HepG2 (cell line): ENCODE results near the gene MPC2. TPM values are rescaled to one million over a fixed set of nuclear protein-coding genes. Genes with fewer than 3 reads are reported as not detected.

Experiments used
- BCLAF1 ChIP-seq: fragments of 450-650 bp; IDR thresholded peaks from 2 replicates; pipeline ENCODE4 v1.6.1; 2017; ENCODE audit warnings: mild to moderate bottlenecking
- E2F2 ChIP-seq: sonication (generic); formaldehyde crosslinking; IDR thresholded peaks from 2 replicates; pipeline ENCODE4 v1.4.0; 2020; ENCODE audit warnings: missing genetic modification reagents, borderline replicate concordance
- FUBP1 ChIP-seq: sonication (generic); formaldehyde crosslinking; IDR thresholded peaks from 2 replicates; pipeline ENCODE4 v1.5.1; 2020; ENCODE audit warnings: missing genetic modification reagents, mild to moderate bottlenecking, borderline replicate concordance
- GPN1 ChIP-seq: sonication (generic); formaldehyde crosslinking; IDR thresholded peaks from 2 replicates; pipeline ENCODE4 v1.5.1; 2020; ENCODE audit warnings: missing genetic modification reagents, borderline replicate concordance
- LCORL ChIP-seq, 2 experiments: fragments of 450-650 bp in 1 of 2; sonication (generic) in 1 of 2; formaldehyde crosslinking in 1 of 2; IDR thresholded peaks; 2 replicates each; pipeline versions ENCODE4 v1.5.0 to v1.6.1; 2017 to 2020; ENCODE audit warnings: antibody characterized with exemption in 1 of 2, missing genetic modification reagents in 1 of 2
- MTF2 ChIP-seq: sonication (generic); formaldehyde crosslinking; IDR thresholded peaks from 2 replicates; pipeline ENCODE4 v1.5.0; 2020; ENCODE audit warnings: missing genetic modification reagents, borderline replicate concordance
- NBN ChIP-seq: fragments of 450-650 bp; conservative IDR thresholded peaks from 2 replicates; pipeline ENCODE4 v1.6.1; 2017
- NFKB2 ChIP-seq: sonication (generic); formaldehyde crosslinking; IDR thresholded peaks from 2 replicates; pipeline ENCODE4 v1.4.0; 2020; ENCODE audit warnings: missing genetic modification reagents, borderline replicate concordance
- TEF ChIP-seq: sonication (generic); formaldehyde crosslinking; IDR thresholded peaks from 2 replicates; pipeline ENCODE4 v1.5.0; 2020; ENCODE audit warnings: missing genetic modification reagents
- THAP7 ChIP-seq: sonication (generic); formaldehyde crosslinking; IDR thresholded peaks from 2 replicates; pipeline ENCODE4 v1.8.1; 2023; ENCODE audit warnings: mild to moderate bottlenecking, missing genetic modification reagents
- ZMYM3 ChIP-seq: sonication (generic); formaldehyde crosslinking; IDR thresholded peaks from 2 replicates; pipeline ENCODE4 v1.5.1; 2020; ENCODE audit warnings: mild to moderate bottlenecking, missing genetic modification reagents
- ZNF264 ChIP-seq: sonication (generic); formaldehyde crosslinking; IDR thresholded peaks from 2 replicates; pipeline ENCODE4 v1.4.0; 2020; ENCODE audit warnings: missing genetic modification reagents
- ZNF292 ChIP-seq: sonication (generic); formaldehyde crosslinking; IDR thresholded peaks from 2 replicates; pipeline ENCODE4 v1.8.1; 2022; ENCODE audit warnings: mild to moderate bottlenecking, low read depth, missing genetic modification reagents, borderline replicate concordance
- ZNF44 ChIP-seq: sonication (generic); formaldehyde crosslinking; IDR thresholded peaks from 2 replicates; pipeline ENCODE4 v1.5.1; 2020; ENCODE audit warnings: mild to moderate bottlenecking, missing genetic modification reagents
- ZNF776 ChIP-seq: sonication (generic); formaldehyde crosslinking; IDR thresholded peaks from 2 replicates; pipeline ENCODE4 v1.4.0; 2020; ENCODE audit warnings: mild to moderate bottlenecking, missing genetic modification reagents
- ZNF790 ChIP-seq: sonication (generic); formaldehyde crosslinking; IDR thresholded peaks from 2 replicates; pipeline ENCODE4 v1.8.0; 2022; ENCODE audit warnings: missing genetic modification reagents, mild to moderate bottlenecking, borderline replicate concordance
- ZNF816 ChIP-seq: sonication (generic); formaldehyde crosslinking; IDR thresholded peaks from 2 replicates; pipeline ENCODE4 v1.8.0; 2022; ENCODE audit warnings: missing genetic modification reagents, mild to moderate bottlenecking, borderline replicate concordance
- ZSCAN5A ChIP-seq: sonication (generic); formaldehyde crosslinking; IDR thresholded peaks from 2 replicates; pipeline ENCODE4 v1.8.0; 2022; ENCODE audit warnings: mild to moderate bottlenecking, missing genetic modification reagents, borderline replicate concordance
- polyA plus RNA-seq, 8 experiments: library from polyadenylated mRNA; depleted of rRNA in 3 of 8; stranded (reverse) in 7 of 8; unstranded in 1 of 8; fragments of >200 nt; fragmentation: Illumina TruSeq in 4 of 8; extraction: Trizol in 4 of 8; gene quantifications; 2 replicates each; pipeline versions ENCODE4 v1.2.1 to v1.2.3, GENCODE V29; 2011 to 2016; ENCODE audit warnings: low read depth in 4 of 8, missing spikeins in 1 of 8, mixed read lengths in 1 of 8; ENCODE audit not compliant: insufficient read depth in 1 of 8
- total RNA-seq, 5 experiments: library from RNA; depleted of rRNA; stranded (reverse); fragments of >200 nt; fragmentation: Illumina TruSeq; extraction: Trizol; gene quantifications; 2 replicates each; pipeline ENCODE4 v1.2.3, GENCODE V29; 2016; ENCODE audit warnings: low read depth in 1 of 5

MPC2 gene
- total and polyA plus RNA-seq, 2 of the 13 experiments (the other 11 are each of a cell fraction or from before 2014, with no cell fraction given): 38.8 to 136 TPM

GRCh38 chr1:167935216-167936067, 1.4 kb downstream of the MPC2 start (continued):
- no peak for TF ChIP-seq BCLAF1
- 0 out of 2 replicates have a peak, but pooled peaks have one; percentile 10 for TF ChIP-seq GPN1
- TF ChIP-seq MTF2 (CRISPR knock-in tag): no peak
- peak; percentile 52; the same call in 1 of the 2 replicates for TF ChIP-seq ZMYM3 (CRISPR knock-in tag)
- TF ChIP-seq NBN: no peak
- TF ChIP-seq TEF: 0 out of 2 replicates have a peak, but pooled peaks have one; percentile 13
- 0 out of 2 replicates have a peak, but pooled peaks have one; percentile 84 for TF ChIP-seq ZNF44 (CRISPR knock-in tag)
- peak; percentile 79; the same call in 1 of the 2 replicates for TF ChIP-seq E2F2 (CRISPR knock-in tag)
- no peak for TF ChIP-seq THAP7
- peak; percentile 54; the same call in 1 of the 2 replicates for TF ChIP-seq ZNF816 (CRISPR knock-in tag)
- TF ChIP-seq ZNF776 (CRISPR knock-in tag): peak; percentile 58; the same call in 1 of the 2 replicates
- no peak for TF ChIP-seq LCORL (IDR thresholded peaks at IDR 0.05)
- TF ChIP-seq LCORL (CRISPR knock-in tag; IDR thresholded peaks at IDR 0.05): no peak; the same call in 1 of the 2 replicates
- peak; percentile 19; the same call in 1 of the 2 replicates for TF ChIP-seq ZNF264 (CRISPR knock-in tag)
- peak; percentile 78; the same call in 1 of the 2 replicates for TF ChIP-seq ZNF790 (CRISPR knock-in tag)
- peak; percentile 78; the same call in 1 of the 2 replicates for TF ChIP-seq NFKB2 (CRISPR knock-in tag)
- peak; percentile 69 for TF ChIP-seq ZNF292
- TF ChIP-seq FUBP1 (CRISPR knock-in tag): no peak
- no peak for TF ChIP-seq ZSCAN5A
